Keratinocyte (primary cell): Measurements from ENCODE around the gene FCHSD1. TPM values are rescaled to one million over a fixed set of nuclear protein-coding genes. Genes with fewer than 3 reads are reported as not detected.

Source experiments
- DNase-seq: peaks from one replicate; pipeline ENCODE4 v3.0.0-alpha.2; 2011; ENCODE audit warnings: low read depth, missing footprints, low spot score
- FAIRE-seq: peaks from 2 replicates; lab custom pipeline; 2011; peaks lifted over from hg19 to GRCh38; lab: Jason Lieb, UNC
- H2AFZ ChIP-seq: 2 replicates; pipeline ENCODE4 v1.6.0; 2012; ENCODE audit warnings: low read length, control low read depth, inconsistent platforms; ENCODE audit not compliant: control insufficient read depth
- H3K27ac ChIP-seq: 2 replicates; pipeline ENCODE4 v1.5.1; 2011; ENCODE audit warnings: low read length; ENCODE audit not compliant: control insufficient read depth, insufficient read depth
- H3K27me3 ChIP-seq: 3 replicates; pipeline ENCODE4 v1.6.0; 2011; ENCODE audit warnings: low read length; ENCODE audit not compliant: control insufficient read depth, insufficient read depth; ENCODE audit errors: extremely low read depth
- H3K36me3 ChIP-seq, 2 experiments: 2 replicates in 1 of 2; 3 replicates in 1 of 2; pipeline ENCODE4 v1.5.1; 2011; ENCODE audit warnings: low read length in 2 of 2, mild to moderate bottlenecking in 1 of 2; ENCODE audit not compliant: control insufficient read depth in 2 of 2, insufficient read depth in 2 of 2; ENCODE audit errors: extremely low read depth in 1 of 2
- H3K4me1 ChIP-seq: 3 replicates; pipeline ENCODE4 v1.5.1; 2011; ENCODE audit warnings: low read length; ENCODE audit not compliant: control insufficient read depth, insufficient read depth; ENCODE audit errors: extremely low read depth
- H3K4me2 ChIP-seq: 3 replicates; pipeline ENCODE4 v1.6.0; 2011; ENCODE audit warnings: low read depth, low read length; ENCODE audit not compliant: control insufficient read depth, insufficient read depth; ENCODE audit errors: extremely low read depth
- H3K4me3 ChIP-seq, 3 experiments: fragments of 200-600 bp in 1 of 3; sonication (generic) in 1 of 3; 2 replicates in 2 of 3; 3 replicates in 1 of 3; pipeline ENCODE4 v1.5.1; 2011 to 2016; ENCODE audit warnings: low read length in 3 of 3, mild to moderate bottlenecking in 3 of 3, control low read depth in 2 of 3, inconsistent platforms in 1 of 3, low read depth in 1 of 3, mixed read lengths in 1 of 3, mixed run types in 1 of 3, moderate library complexity in 1 of 3; ENCODE audit not compliant: control insufficient read depth in 2 of 3, insufficient read depth in 2 of 3; ENCODE audit errors: extremely low read depth in 1 of 3
- H3K79me2 ChIP-seq: 2 replicates; pipeline ENCODE4 v1.6.0; 2012; ENCODE audit warnings: low read length; ENCODE audit not compliant: control insufficient read depth, insufficient read depth
- H3K9ac ChIP-seq: 3 replicates; pipeline ENCODE4 v1.6.0; 2011; ENCODE audit warnings: low read length; ENCODE audit not compliant: control insufficient read depth, insufficient read depth; ENCODE audit errors: extremely low read depth
- H3K9me1 ChIP-seq: 3 replicates; pipeline ENCODE4 v1.6.0; 2011; ENCODE audit warnings: low read length; ENCODE audit not compliant: control insufficient read depth, insufficient read depth; ENCODE audit errors: extremely low read depth
- H3K9me3 ChIP-seq: 2 replicates; pipeline ENCODE4 v1.5.1; 2012; ENCODE audit warnings: low read depth, low read length; ENCODE audit not compliant: control insufficient read depth
- H4K20me1 ChIP-seq: 3 replicates; pipeline ENCODE4 v1.6.0; 2011; ENCODE audit warnings: low read length; ENCODE audit not compliant: control insufficient read depth, insufficient read depth; ENCODE audit errors: extremely low read depth
- CTCF ChIP-seq, 3 experiments: IDR thresholded peaks in 1 of 3; conservative IDR thresholded peaks in 1 of 3; optimal IDR thresholded peaks in 1 of 3; 2 replicates in 2 of 3; 3 replicates in 1 of 3; pipeline versions ENCODE3 to v1.5.1; 2011; ENCODE audit warnings: low read length in 3 of 3, mild to moderate bottlenecking in 3 of 3, moderate library complexity in 2 of 3, control low read depth in 1 of 3, inconsistent platforms in 1 of 3; ENCODE audit not compliant: insufficient read depth in 2 of 3; ENCODE audit errors: extremely low read depth in 1 of 3
- EZH2 ChIP-seq: IDR thresholded peaks from one replicate; pipeline ENCODE4 v1.6.1; 2012; ENCODE audit warnings: inconsistent platforms, mild to moderate bottlenecking, low read length, moderate library complexity
- dilution Hi-C: fragments of 300-500 bp; cut with MboI; formaldehyde crosslinking; loops from one replicate; pipeline ENCODE4 v1.7.0; 2020; ENCODE audit warnings: low sequenced_read_pairs; ENCODE audit not compliant: extremely low pct_ligation_motif_present
- polyA plus RNA-seq, 5 experiments: library from polyadenylated mRNA; depleted of rRNA in 3 of 5; stranded (reverse) in 3 of 5; stranded (forward) in 1 of 5; unstranded in 1 of 5; fragments of >200 nt; gene quantifications; 1 replicate in 1 of 5; 2 replicates in 3 of 5; 3 replicates in 1 of 5; pipeline versions ENCODE4 v1.2.1 to v1.2.3, GENCODE V29; 2011 to 2012; ENCODE audit warnings: missing spikeins in 2 of 5, low read depth in 1 of 5, low replicate concordance in 1 of 5

The FCHSD1 gene
- polyA plus RNA-seq, 1 donor (not counting 4 experiments of a cell fraction or from before 2014, with no cell fraction given) = 13.5 TPM

DNA sequence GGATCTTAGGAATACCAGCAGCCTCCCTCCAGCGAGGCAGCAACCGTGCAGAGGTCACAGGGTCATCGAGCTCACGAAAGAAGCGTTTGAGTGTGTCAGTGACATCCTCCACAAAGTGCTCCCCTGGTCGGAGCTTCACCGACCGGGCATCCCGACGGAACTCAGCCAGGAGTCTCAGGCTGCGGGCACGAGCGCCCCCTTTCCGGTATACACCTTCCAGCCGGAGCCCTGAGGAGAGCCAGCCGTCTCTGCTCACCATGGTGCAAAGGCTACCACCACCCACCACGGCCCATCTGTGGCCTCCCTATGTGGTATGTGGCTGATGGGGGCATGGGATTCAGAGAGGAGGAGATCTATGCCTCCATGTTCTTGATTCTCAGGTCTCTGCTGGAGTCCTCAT, 10.8 kb upstream of the FCHSD1 start:
- Histone ChIP-seq H3K4me2 (no peak overlapping the region), H3K9me3 (no peaks in the 10 kb centered on the region), H3K4me1 (peaks cover 7% of the 10 kb centered on the region), H4K20me1 (no peaks in the 10 kb centered on the region), H3K27ac (no peak overlapping the region), H3K9ac (no peak overlapping the region), H3K36me3 (no peaks in the 10 kb centered on the region), H3K79me2 (no peaks in the 10 kb centered on the region), H3K9me1 (no peaks in the 10 kb centered on the region), H3K27me3 (no peaks in the 10 kb centered on the region), H2AFZ (no peak overlapping the region), H3K4me3 (no peak overlapping the region)
- no peak for DNase-seq
- TF ChIP-seq EZH2 = no peak
- TF ChIP-seq CTCF (optimal IDR thresholded peaks at IDR 0.05 in 1 of 3, IDR thresholded peaks at IDR 0.05 in 1 of 3, conservative IDR thresholded peaks at IDR 0.05 in 1 of 3; ENCODE audit: extremely low read depth in 1 of 3, insufficient read depth in 2 of 3, low read length in 3 of 3) = no peak
- dilution Hi-C loops = no loop called here
- no peak for FAIRE-seq

DNA sequence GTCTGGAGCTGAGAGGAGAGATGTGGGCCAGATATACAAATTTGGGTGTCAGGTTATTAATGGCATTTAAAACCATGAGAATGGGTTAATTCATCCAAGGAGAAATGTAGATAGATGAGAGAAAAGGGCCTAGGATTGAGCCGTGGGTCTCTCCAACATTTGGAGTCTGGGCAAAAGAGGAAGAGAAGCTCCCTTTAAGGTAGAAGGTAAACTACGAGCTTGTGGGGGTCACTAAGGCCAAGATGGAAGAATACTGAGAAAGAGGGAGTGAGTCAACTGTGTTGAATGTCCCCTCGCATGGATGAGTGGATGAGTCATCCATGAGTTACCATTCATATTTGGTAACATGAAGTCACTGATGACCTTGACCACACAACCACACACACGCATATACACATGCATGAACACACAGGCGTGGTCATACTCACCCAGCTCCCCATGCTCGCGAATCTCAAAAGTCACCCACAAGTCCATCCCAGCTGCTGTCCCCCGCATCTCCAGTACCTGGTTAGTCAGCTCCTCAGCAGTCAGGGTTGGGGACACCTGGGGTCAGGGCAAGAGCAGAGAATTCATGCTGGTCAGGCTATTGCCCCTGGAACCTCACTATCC, 6.8 kb upstream of the FCHSD1 start:
- dilution Hi-C loops = no loop called here
- Histone ChIP-seq H3K27me3 (no peaks in the 10 kb centered on the region), H3K36me3 (no peaks in the 10 kb centered on the region), H3K4me1 (peaks cover 7% of the 10 kb centered on the region), H3K9me1 (no peaks in the 10 kb centered on the region), H2AFZ (no peak overlapping the region), H3K4me2 (no peak overlapping the region), H3K9me3 (no peaks in the 10 kb centered on the region), H3K9ac (no peak overlapping the region), H3K79me2 (no peaks in the 10 kb centered on the region), H4K20me1 (no peaks in the 10 kb centered on the region), H3K27ac (peak overlapping the region; percentile 51), H3K4me3 (no peak overlapping the region)
- FAIRE-seq (no peak), DNase-seq (peak; percentile 80)
- TF ChIP-seq EZH2 = no peak
- TF ChIP-seq CTCF (optimal IDR thresholded peaks at IDR 0.05 in 1 of 3, IDR thresholded peaks at IDR 0.05 in 1 of 3, conservative IDR thresholded peaks at IDR 0.05 in 1 of 3; ENCODE audit: extremely low read depth in 1 of 3, insufficient read depth in 2 of 3, low read length in 3 of 3) = no peak
